AG10803 (cell line): ENCODE measurements around the gene MYADM.

Experiments
- DNase-seq: peaks from one replicate; pipeline ENCODE4 v3.0.0; 2010; ENCODE audit warnings: low read depth
- H3K4me3 ChIP-seq: 2 replicates; pipeline ENCODE4 v1.5.1; 2011; ENCODE audit warnings: mild to moderate bottlenecking, low read length, control low read depth
- TF ChIP-seq, protein P1 (sequence below): conservative IDR thresholded peaks from 2 replicates; pipeline ENCODE4 v1.5.1; 2011; ENCODE audit warnings: mild to moderate bottlenecking, low read length, control low read depth, inconsistent platforms

Gene MYADM

GRCh38 chr19:53908106-53908934 lies 40.6 kb downstream of the MYADM start:
- DNase-seq, result peak; percentile 24
- peak overlapping the region; percentile 24; the same call in 1 of the 2 replicates for H3K4me3 ChIP-seq
- TF ChIP-seq, protein P1, sequence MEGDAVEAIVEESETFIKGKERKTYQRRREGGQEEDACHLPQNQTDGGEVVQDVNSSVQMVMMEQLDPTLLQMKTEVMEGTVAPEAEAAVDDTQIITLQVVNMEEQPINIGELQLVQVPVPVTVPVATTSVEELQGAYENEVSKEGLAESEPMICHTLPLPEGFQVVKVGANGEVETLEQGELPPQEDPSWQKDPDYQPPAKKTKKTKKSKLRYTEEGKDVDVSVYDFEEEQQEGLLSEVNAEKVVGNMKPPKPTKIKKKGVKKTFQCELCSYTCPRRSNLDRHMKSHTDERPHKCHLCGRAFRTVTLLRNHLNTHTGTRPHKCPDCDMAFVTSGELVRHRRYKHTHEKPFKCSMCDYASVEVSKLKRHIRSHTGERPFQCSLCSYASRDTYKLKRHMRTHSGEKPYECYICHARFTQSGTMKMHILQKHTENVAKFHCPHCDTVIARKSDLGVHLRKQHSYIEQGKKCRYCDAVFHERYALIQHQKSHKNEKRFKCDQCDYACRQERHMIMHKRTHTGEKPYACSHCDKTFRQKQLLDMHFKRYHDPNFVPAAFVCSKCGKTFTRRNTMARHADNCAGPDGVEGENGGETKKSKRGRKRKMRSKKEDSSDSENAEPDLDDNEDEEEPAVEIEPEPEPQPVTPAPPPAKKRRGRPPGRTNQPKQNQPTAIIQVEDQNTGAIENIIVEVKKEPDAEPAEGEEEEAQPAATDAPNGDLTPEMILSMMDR, result no peak

DNA sequence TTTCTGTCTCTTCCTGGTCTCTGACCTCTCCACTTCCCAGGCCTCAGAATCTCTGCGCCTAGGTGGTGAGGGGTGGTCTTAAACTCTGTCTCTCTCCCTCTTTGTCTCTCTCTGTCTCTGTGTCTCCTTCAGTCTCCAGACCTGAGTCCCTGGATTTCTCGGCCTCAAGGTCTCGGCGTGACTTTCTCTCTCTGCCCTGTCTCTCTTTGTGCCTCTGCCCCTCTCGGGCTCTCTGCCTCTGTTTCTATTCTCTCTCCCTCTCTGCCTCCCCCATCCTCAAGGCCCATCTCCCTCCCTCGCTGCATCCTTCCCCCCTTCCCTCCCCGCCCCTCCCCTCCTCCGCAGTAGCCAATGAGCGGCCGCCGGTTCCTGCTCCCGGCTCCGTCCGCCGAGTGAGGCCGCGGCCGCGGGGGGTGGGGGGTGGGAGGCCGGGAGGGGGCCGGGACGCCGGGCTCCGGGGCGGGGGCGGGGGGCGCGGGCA lies 41.3 kb downstream of the MYADM start, which contains the start of gene CACNG7:
Gene CACNG7 (plus strand): TSS at position 344 of the 481 bp plus-strand sequence. CDS start 3,554 bp downstream, outside the sequence.
- peak within 1 kb of the TSS; percentile 24; the same call in 1 of the 2 replicates for H3K4me3 ChIP-seq
- TF ChIP-seq, protein P1, result no peak
- DNase-seq, result no peak

DNA sequence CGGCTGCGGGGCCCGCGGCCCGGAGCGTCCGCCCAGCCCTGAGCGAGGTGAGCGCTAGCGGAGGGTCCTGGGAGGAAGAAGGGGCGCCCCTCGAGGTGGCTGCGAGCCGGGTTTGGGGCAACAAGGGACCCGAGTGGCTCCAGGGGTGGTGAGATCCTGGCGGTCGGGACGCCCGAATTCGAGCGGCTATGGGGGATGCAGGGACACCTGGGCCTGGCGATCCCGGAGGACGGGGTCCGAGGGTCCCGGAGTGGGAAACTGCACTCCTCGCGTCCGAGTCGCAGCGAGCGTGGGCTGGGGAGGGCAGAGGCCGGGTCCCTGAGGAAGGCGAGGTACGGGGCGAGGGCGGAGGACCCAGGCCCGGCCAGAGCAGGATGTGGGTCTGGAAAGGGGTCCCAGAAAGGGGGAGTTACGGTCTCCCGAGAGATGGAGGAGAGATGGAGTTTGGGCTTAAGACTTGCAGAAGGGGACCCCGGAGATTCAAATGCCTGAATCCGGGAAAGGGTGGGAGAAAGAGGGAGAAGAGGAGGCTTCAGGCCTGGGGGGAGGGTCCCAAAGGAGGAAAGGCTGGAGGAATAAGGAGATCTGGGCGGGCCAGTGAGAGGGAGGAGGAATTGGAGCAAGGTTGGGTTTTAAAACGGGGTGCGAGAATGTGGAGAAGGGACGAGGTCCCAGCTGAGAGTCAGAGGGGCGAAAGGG lies 41.9 kb downstream of the MYADM start:
- TF ChIP-seq, protein P1, result no peak
- H3K4me3 ChIP-seq, result 0 out of 2 replicates have a peak overlapping the region, but pooled peaks have one; percentile 5
- DNase-seq, result no peak

GRCh38 chr19:53910170-53910518 lies 42.5 kb downstream of the MYADM start:
- no peak for DNase-seq
- H3K4me3 ChIP-seq, result no peak overlapping the region
- TF ChIP-seq, protein P1, result no peak

GRCh38 chr19:53912653-53913052 lies 45.0 kb downstream of the MYADM start:
- no peak for DNase-seq
- H3K4me3 ChIP-seq, result no peak overlapping the region
- TF ChIP-seq, protein P1, result no peak

GRCh38 chr19:53915000-53915399 lies 47.3 kb downstream of the MYADM start:
- TF ChIP-seq, protein P1, result no peak
- DNase-seq, result no peak
- H3K4me3 ChIP-seq, result no peak overlapping the region
